ENCODE results near the gene CEP170B. TPM values are rescaled to one million over a fixed set of nuclear protein-coding genes. Genes with fewer than 3 reads are reported as not detected.
"Not testable (repeated sequence)": the region's sequence is repeated elsewhere in the genome, so short reads cannot be mapped to it uniquely, and the experiment has no call there.

The CEP170B gene
- total RNA-seq, 1 donor from 2014 or later, result 80.4 TPM

GRCh38 chr14:104905579-104905933 lies 40.5 kb downstream of the CEP170B start:
- H3K9me3 Mint-ChIP-seq (ENCODE audit: unreplicated experiment); H3K4me1 Mint-ChIP-seq (ENCODE audit: low read depth, unreplicated experiment); DNase-seq; H3K4me3 Mint-ChIP-seq (ENCODE audit: unreplicated experiment); H3K27ac Mint-ChIP-seq (ENCODE audit: unreplicated experiment): not testable (repeated sequence)
- Mint-ChIP-seq H3K27me3 (ENCODE audit: unreplicated experiment) (peaks cover 11% of the 10 kb centered on the region), H3K36me3 (ENCODE audit: unreplicated experiment) (peaks cover 30% of the 10 kb centered on the region)

GRCh38 chr14:104908303-104908702 lies 43.2 kb downstream of the CEP170B start:
- Mint-ChIP-seq H3K9me3 (ENCODE audit: unreplicated experiment) (peaks cover 7% of the 10 kb centered on the region), H3K27me3 (ENCODE audit: unreplicated experiment) (peaks cover 14% of the 10 kb centered on the region), H3K4me1 (ENCODE audit: low read depth, unreplicated experiment) (no peaks in the 10 kb centered on the region), H3K4me3 (ENCODE audit: unreplicated experiment) (no peak overlapping the region), H3K36me3 (ENCODE audit: unreplicated experiment) (peaks cover 39% of the 10 kb centered on the region), H3K27ac (ENCODE audit: unreplicated experiment) (no peak overlapping the region)
- no peak for DNase-seq
- no peak for TF ChIP-seq CTCF (IDR thresholded peaks at IDR 0.05; ENCODE audit: partially characterized antibody, unreplicated experiment)

GRCh38 chr14:104912053-104912452 lies 47.0 kb downstream of the CEP170B start:
- H3K4me3 Mint-ChIP-seq (ENCODE audit: unreplicated experiment), result no peak overlapping the region
- DNase-seq, result no peak
- H3K36me3 Mint-ChIP-seq (ENCODE audit: unreplicated experiment), result peaks cover 23% of the 10 kb centered on the region
- no peak overlapping the region for H3K27ac Mint-ChIP-seq (ENCODE audit: unreplicated experiment)
- H3K27me3 Mint-ChIP-seq (ENCODE audit: unreplicated experiment), result peaks cover 9% of the 10 kb centered on the region
- TF ChIP-seq CTCF (IDR thresholded peaks at IDR 0.05; ENCODE audit: partially characterized antibody, unreplicated experiment), result no peak
- peaks cover 7% of the 10 kb centered on the region for H3K9me3 Mint-ChIP-seq (ENCODE audit: unreplicated experiment)
- no peaks in the 10 kb centered on the region for H3K4me1 Mint-ChIP-seq (ENCODE audit: low read depth, unreplicated experiment)

- TF ChIP-seq CTCF (IDR thresholded peaks at IDR 0.05; ENCODE audit: partially characterized antibody, unreplicated experiment), result no peak
- Mint-ChIP-seq H3K36me3 (ENCODE audit: unreplicated experiment) (peaks cover 17% of the 10 kb centered on the region), H3K4me1 (ENCODE audit: low read depth, unreplicated experiment) (no peaks in the 10 kb centered on the region), H3K27me3 (ENCODE audit: unreplicated experiment) (peaks cover 3% of the 10 kb centered on the region), H3K4me3 (ENCODE audit: unreplicated experiment) (no peak overlapping the region), H3K9me3 (ENCODE audit: unreplicated experiment) (peaks cover 6% of the 10 kb centered on the region), H3K27ac (ENCODE audit: unreplicated experiment) (no peak overlapping the region)
- DNase-seq, result no peak
These were observed 48.4 kb downstream of the CEP170B start for GRCh38 chr14:104913435-104913834.

- peaks cover 5% of the 10 kb centered on the region for H3K9me3 Mint-ChIP-seq (ENCODE audit: unreplicated experiment)
- TF ChIP-seq CTCF (IDR thresholded peaks at IDR 0.05; ENCODE audit: partially characterized antibody, unreplicated experiment), result no peak
- H3K27me3 Mint-ChIP-seq (ENCODE audit: unreplicated experiment), result no peaks in the 10 kb centered on the region
- no peak for DNase-seq
- no peak overlapping the region for H3K27ac Mint-ChIP-seq (ENCODE audit: unreplicated experiment)
- H3K4me3 Mint-ChIP-seq (ENCODE audit: unreplicated experiment), result no peak overlapping the region
- no peaks in the 10 kb centered on the region for H3K4me1 Mint-ChIP-seq (ENCODE audit: low read depth, unreplicated experiment)
- H3K36me3 Mint-ChIP-seq (ENCODE audit: unreplicated experiment), result peaks cover 7% of the 10 kb centered on the region
These were observed 52.0 kb downstream of the CEP170B start for GRCh38 chr14:104917116-104917515.

- DNase-seq, result no peak
- Mint-ChIP-seq H3K27me3 (ENCODE audit: unreplicated experiment) (no peaks in the 10 kb centered on the region), H3K4me3 (ENCODE audit: unreplicated experiment) (no peak overlapping the region), H3K4me1 (ENCODE audit: low read depth, unreplicated experiment) (no peaks in the 10 kb centered on the region), H3K9me3 (ENCODE audit: unreplicated experiment) (peaks cover 5% of the 10 kb centered on the region), H3K27ac (ENCODE audit: unreplicated experiment) (no peak overlapping the region), H3K36me3 (ENCODE audit: unreplicated experiment) (peaks cover 7% of the 10 kb centered on the region)
- TF ChIP-seq CTCF (IDR thresholded peaks at IDR 0.05; ENCODE audit: partially characterized antibody, unreplicated experiment), result no peak
These were observed 52.9 kb downstream of the CEP170B start for GRCh38 chr14:104917993-104918392.

GRCh38 chr14:104919152-104919992 lies 54.3 kb downstream of the CEP170B start:
- not testable (repeated sequence) for H3K4me1 Mint-ChIP-seq (ENCODE audit: low read depth, unreplicated experiment); H3K4me3 Mint-ChIP-seq (ENCODE audit: unreplicated experiment)

More at GRCh38 chr14:104919152-104919992, 54.3 kb downstream of the CEP170B start:
- H3K27me3 Mint-ChIP-seq (ENCODE audit: unreplicated experiment); DNase-seq; H3K36me3 Mint-ChIP-seq (ENCODE audit: unreplicated experiment); H3K9me3 Mint-ChIP-seq (ENCODE audit: unreplicated experiment); H3K27ac Mint-ChIP-seq (ENCODE audit: unreplicated experiment): not testable (repeated sequence)

Data from glutamatergic neuron (in vitro differentiated cells).